Measurements from ENCODE around the gene DQX1. TPM values are rescaled to one million over a fixed set of nuclear protein-coding genes. Genes with fewer than 3 reads are reported as not detected.

The DQX1 gene
- total RNA-seq, 1 donor from 2014 or later, result not detected

- intact Hi-C loops (cut with DNase I), result no loop called here
- ATAC-seq (ENCODE audit: poor library complexity) (no peak), DNase-seq (no peak)
Measured at GRCh38 chr2:74537140-74537539, 11.1 kb upstream of the DQX1 start.

GRCh38 chr2:74536166-74536950, 10.3 kb upstream of the DQX1 start:
- ATAC-seq (ENCODE audit: poor library complexity), result no peak
- intact Hi-C loops (cut with DNase I), result no loop called here
- DNase-seq, result no peak

GRCh38 chr2:74535440-74535965, 9.5 kb upstream of the DQX1 start:
- DNase-seq (no peak), ATAC-seq (ENCODE audit: poor library complexity) (no peak)
- intact Hi-C loops (cut with DNase I), result no loop called here

- ATAC-seq (ENCODE audit: poor library complexity) (no peak), DNase-seq (no peak)
- intact Hi-C loops (cut with DNase I), result no loop called here
Measured at GRCh38 chr2:74534411-74534810, 8.4 kb upstream of the DQX1 start.

- DNase-seq, result no peak
- intact Hi-C loops (cut with DNase I), result no loop called here
- no peak for ATAC-seq (ENCODE audit: poor library complexity)
Measured at GRCh38 chr2:74533464-74533863, 7.4 kb upstream of the DQX1 start.

GRCh38 chr2:74532222-74532621, 6.2 kb upstream of the DQX1 start:
- ATAC-seq (ENCODE audit: poor library complexity) (no peak), DNase-seq (no peak)
- intact Hi-C loops (cut with DNase I), result no loop called here

- no peak for ATAC-seq (ENCODE audit: poor library complexity)
- intact Hi-C loops (cut with DNase I), result no loop called here
- no peak for DNase-seq
Measured at GRCh38 chr2:74531666-74532065, 5.6 kb upstream of the DQX1 start.

- ATAC-seq (ENCODE audit: poor library complexity) (peak; percentile 30), DNase-seq (peak; percentile 66)
- intact Hi-C loops (cut with DNase I), result no loop called here
Measured at GRCh38 chr2:74530239-74531187, 4.5 kb upstream of the DQX1 start.

- DNase-seq (peak; percentile 99), ATAC-seq (ENCODE audit: poor library complexity) (peak; percentile 96)
- intact Hi-C loops (cut with DNase I), result no loop called here
Measured at GRCh38 chr2:74529357-74530238, 3.6 kb upstream of the DQX1 start, which contains the start of the genes AUP1 and HTRA2. Gene AUP1 (minus strand): TSS chr2:74529706. CDS start chr2:74529629, 77 bp downstream. Gene HTRA2 (plus strand): TSS chr2:74529933. CDS start chr2:74530007, 74 bp downstream.

- ATAC-seq (ENCODE audit: poor library complexity) (no peak), DNase-seq (no peak)
- intact Hi-C loops (cut with DNase I), result no loop called here
Measured at GRCh38 chr2:74528600-74529356, 2.7 kb upstream of the DQX1 start.

GRCh38 chr2:74527741-74528140, 1.7 kb upstream of the DQX1 start:
- intact Hi-C loops (cut with DNase I), result no loop called here
- DNase-seq (no peak), ATAC-seq (ENCODE audit: poor library complexity) (no peak)

- DNase-seq (no peak), ATAC-seq (ENCODE audit: poor library complexity) (no peak)
- intact Hi-C loops (cut with DNase I), result no loop called here
Measured at GRCh38 chr2:74526649-74527230, 709 bp upstream of the DQX1 start.

- DNase-seq, result no peak
- intact Hi-C loops (cut with DNase I), result no loop called here
Measured at GRCh38 chr2:74524955-74525716, 895 bp downstream of the DQX1 start.

GRCh38 chr2:74524005-74524404, 2.0 kb downstream of the DQX1 start:
- DNase-seq, result no peak
- intact Hi-C loops (cut with DNase I), result no loop called here
- ATAC-seq (ENCODE audit: poor library complexity), result no peak

More at GRCh38 chr2:74524955-74525716, 895 bp downstream of the DQX1 start:
- no peak for ATAC-seq (ENCODE audit: poor library complexity)

- intact Hi-C loops (cut with DNase I), result no loop called here
- no peak for ATAC-seq (ENCODE audit: poor library complexity)
- DNase-seq, result no peak
Measured at GRCh38 chr2:74522516-74522915, 3.5 kb downstream of the DQX1 start.

GRCh38 chr2:74516650-74517049, 9.4 kb downstream of the DQX1 start:
- ATAC-seq (ENCODE audit: poor library complexity), result no peak
- intact Hi-C loops (cut with DNase I), result no loop called here
- no peak for DNase-seq

Data from Right ventricle myocardium superior (tissue), 1 donor.